ENCODE data around the gene PHKB. TPM values are rescaled to one million over a fixed set of nuclear protein-coding genes. Genes with fewer than 3 reads are reported as not detected.

Gene PHKB
- polyA plus RNA-seq, 3 donors = 49.8 to 53.1 (median 50.8) TPM

- Histone ChIP-seq H3K9me3 (replicated peaks in 1 of 2; ENCODE audit: control insufficient read depth in 1 of 2, insufficient read depth in 1 of 2, low read length in 2 of 2) (no peaks in the 10 kb centered on the region), H3K27me3 (ENCODE audit: control insufficient read depth in 2 of 2, insufficient read depth in 2 of 2, low read length in 2 of 2) (no peaks in the 10 kb centered on the region), H3K27ac (ENCODE audit: low read depth in 1 of 2, low read length in 2 of 2) (no peak overlapping the region), H2AFZ (ENCODE audit: insufficient read depth, low read depth, low read length, poor library complexity, severe bottlenecking) (no peak overlapping the region), H4K20me1 (ENCODE audit: insufficient read depth, low read length) (peaks cover 60% of the 10 kb centered on the region), H3K9ac (ENCODE audit: insufficient read depth, low read length, poor library complexity, severe bottlenecking) (no peak overlapping the region), H3K4me3 (replicated peaks in 1 of 3; ENCODE audit: low read depth in 2 of 3, low read length in 3 of 3) (no peak overlapping the region), H3K79me2 (ENCODE audit: insufficient read depth, low read length) (peaks cover 96% of the 10 kb centered on the region), H3K36me3 (replicated peaks in 1 of 2; ENCODE audit: control insufficient read depth in 1 of 2, insufficient read depth in 2 of 2, low read length in 2 of 2) (peaks cover 12 to 53% of the 10 kb centered on the region in 2 donors), H3K4me1 (ENCODE audit: control insufficient read depth in 1 of 2, insufficient read depth in 2 of 2, low read length in 2 of 2) (peaks cover 0 to 3% of the 10 kb centered on the region in 2 donors), H3K4me2 (replicated peaks; ENCODE audit: extremely low read depth, low read length, poor library complexity, severe bottlenecking) (no peak overlapping the region)
- peaks cover 26 to 27% of the 10 kb centered on the region in 2 donors for H3K36me3 Mint-ChIP-seq
- no peak for DNase-seq
- H3K4me1 Mint-ChIP-seq = peaks cover 10% of the 10 kb centered on the region
- no CpG with 5 or more reads among the region's 1 CpG for WGBS (ENCODE audit: insufficient coverage)
- no peak overlapping the region for H3K27ac Mint-ChIP-seq
- intact Hi-C loops (cut with micrococcal nuclease) = loop anchor here in 1 of 2 donors (10.0 kb wide), 1 partner anchor 494 kb away; the partner anchor contains the start of gene DNAJA2
- TF ChIP-seq CTCF (IDR thresholded peaks at IDR 0.05) = no peak
- H3K9me3 Mint-ChIP-seq = peaks cover 0 to 5% (median 0%) of the 10 kb centered on the region in 7 donors
- H3K27me3 Mint-ChIP-seq (ENCODE audit: low read depth in 3 of 3) = peaks cover 0 to 2% (median 0%) of the 10 kb centered on the region in 3 donors
- H3K4me3 Mint-ChIP-seq = no peak overlapping the region
These were observed 8.1 kb downstream of the PHKB start for GRCh38 chr16:47469227-47469626.

GRCh38 chr16:47470211-47470610, 9.1 kb downstream of the PHKB start:
- Histone ChIP-seq H3K9ac (ENCODE audit: insufficient read depth, low read length, poor library complexity, severe bottlenecking) (no peak overlapping the region), H3K27ac (ENCODE audit: low read depth in 1 of 2, low read length in 2 of 2) (no peak overlapping the region), H3K4me2 (replicated peaks; ENCODE audit: extremely low read depth, low read length, poor library complexity, severe bottlenecking) (no peak overlapping the region), H3K4me1 (ENCODE audit: control insufficient read depth in 1 of 2, insufficient read depth in 2 of 2, low read length in 2 of 2) (no peaks in the 10 kb centered on the region), H2AFZ (ENCODE audit: insufficient read depth, low read depth, low read length, poor library complexity, severe bottlenecking) (no peak overlapping the region), H3K27me3 (ENCODE audit: control insufficient read depth in 2 of 2, insufficient read depth in 2 of 2, low read length in 2 of 2) (no peaks in the 10 kb centered on the region), H3K79me2 (ENCODE audit: insufficient read depth, low read length) (peaks cover 96% of the 10 kb centered on the region), H3K9me3 (replicated peaks in 1 of 2; ENCODE audit: control insufficient read depth in 1 of 2, insufficient read depth in 1 of 2, low read length in 2 of 2) (no peaks in the 10 kb centered on the region), H4K20me1 (ENCODE audit: insufficient read depth, low read length) (peaks cover 57% of the 10 kb centered on the region), H3K4me3 (replicated peaks in 1 of 3; ENCODE audit: low read depth in 2 of 3, low read length in 3 of 3) (no peak overlapping the region), H3K36me3 (replicated peaks in 1 of 2; ENCODE audit: control insufficient read depth in 1 of 2, insufficient read depth in 2 of 2, low read length in 2 of 2) (peaks cover 7 to 43% of the 10 kb centered on the region in 2 donors)
- peaks cover 30 to 31% of the 10 kb centered on the region in 2 donors for H3K36me3 Mint-ChIP-seq
- peaks cover 8% of the 10 kb centered on the region for H3K4me1 Mint-ChIP-seq
- intact Hi-C loops (cut with micrococcal nuclease) = no loop called here
- no peak for TF ChIP-seq CTCF (IDR thresholded peaks at IDR 0.05)
- peaks cover 0 to 5% (median 0%) of the 10 kb centered on the region in 7 donors for H3K9me3 Mint-ChIP-seq
- no peak overlapping the region for H3K4me3 Mint-ChIP-seq
- DNase-seq = no peak
- H3K27ac Mint-ChIP-seq = no peak overlapping the region
- no CpG with 5 or more reads among the region's 7 CpGs for WGBS (ENCODE audit: insufficient coverage)
- peaks cover 0 to 2% (median 0%) of the 10 kb centered on the region in 3 donors for H3K27me3 Mint-ChIP-seq (ENCODE audit: low read depth in 3 of 3)

All from CD14-positive monocyte (primary cell).